ENCODE results near the gene RFLNA. TPM values are rescaled to one million over a fixed set of nuclear protein-coding genes. Genes with fewer than 3 reads are reported as not detected.

Gene RFLNA
- total RNA-seq, 4 donors from 2014 or later: 0.34 to 0.49 TPM; not detected in 2

DNA sequence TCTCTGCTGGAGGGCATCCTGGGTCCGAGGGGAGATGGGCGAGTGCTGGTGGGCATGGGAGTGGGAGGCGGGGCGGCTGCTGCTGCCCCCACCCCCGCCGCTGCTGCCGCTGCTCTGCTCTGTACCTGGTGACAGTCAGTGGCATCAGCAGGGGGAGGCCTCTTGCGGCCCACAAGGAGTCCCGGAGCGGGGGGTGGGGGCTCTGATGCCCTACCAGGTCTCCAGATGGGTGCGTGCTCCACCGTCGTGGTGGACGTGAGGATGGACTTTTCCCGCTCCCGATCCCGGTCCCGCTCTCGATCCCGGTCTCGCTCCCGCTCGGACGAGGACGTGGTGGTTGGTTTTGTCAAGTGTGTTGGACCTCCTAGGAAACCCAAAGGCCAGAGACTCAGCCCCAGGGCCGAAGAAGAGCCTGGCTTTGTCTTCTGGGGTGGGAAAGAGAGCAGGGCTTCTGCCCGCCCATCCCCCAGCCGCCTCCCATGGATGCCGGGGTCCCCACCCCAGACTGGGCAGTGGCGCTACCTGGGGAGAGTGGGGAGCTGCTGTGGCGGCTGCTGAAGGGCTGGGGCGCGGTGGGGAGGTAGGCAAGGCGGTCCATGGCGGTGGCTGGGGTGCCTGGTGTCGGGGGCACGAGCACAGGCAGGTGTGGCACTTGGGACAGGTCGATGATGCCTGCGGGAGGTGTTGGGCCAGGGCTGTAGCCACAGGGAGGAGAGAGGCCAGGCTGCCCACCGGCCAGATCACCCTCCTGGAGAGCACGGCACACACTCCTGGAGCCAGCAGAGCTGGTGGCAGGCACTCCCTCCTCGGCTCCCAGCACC lies 45.4 kb downstream of the RFLNA start:
- no peak for TF ChIP-seq CTCF (IDR thresholded peaks at IDR 0.05; ENCODE audit: low read depth)

- no peak for TF ChIP-seq CTCF (IDR thresholded peaks at IDR 0.05; ENCODE audit: low read depth)
These were observed 46.8 kb downstream of the RFLNA start for GRCh38 chr12:124341645-124342069.

GRCh38 chr12:124344022-124344421 lies 49.1 kb downstream of the RFLNA start:
- no peak for TF ChIP-seq CTCF (IDR thresholded peaks at IDR 0.05; ENCODE audit: low read depth)

- TF ChIP-seq CTCF (IDR thresholded peaks at IDR 0.05; ENCODE audit: low read depth): no peak
These were observed 49.6 kb downstream of the RFLNA start for GRCh38 chr12:124344526-124344925.

- no peak for TF ChIP-seq CTCF (IDR thresholded peaks at IDR 0.05; ENCODE audit: low read depth)
These were observed 50.9 kb downstream of the RFLNA start for GRCh38 chr12:124345795-124346194.

- TF ChIP-seq CTCF (IDR thresholded peaks at IDR 0.05; ENCODE audit: low read depth): no peak
These were observed 51.7 kb downstream of the RFLNA start for GRCh38 chr12:124346425-124347168.

DNA sequence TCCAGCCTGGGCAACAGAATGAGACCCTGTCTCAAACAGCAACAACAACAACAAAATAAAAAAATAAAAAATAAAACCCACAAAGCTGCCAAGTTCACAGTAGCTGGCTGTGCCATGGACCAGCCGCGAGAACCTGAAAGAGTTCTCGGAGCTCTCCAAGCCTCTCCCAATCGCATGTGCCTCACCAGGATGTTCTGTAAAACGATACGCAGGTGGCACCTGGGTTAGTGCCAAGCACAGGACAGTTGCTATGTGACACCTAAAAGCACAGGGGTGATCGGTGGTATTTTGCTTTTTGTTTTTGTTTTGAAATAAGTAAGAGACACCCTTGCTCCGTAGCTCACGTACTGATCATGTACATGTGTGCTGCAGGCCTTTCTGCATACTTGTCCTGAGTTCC lies 52.4 kb downstream of the RFLNA start:
- no peak for TF ChIP-seq CTCF (IDR thresholded peaks at IDR 0.05; ENCODE audit: low read depth)

Data from subcutaneous adipose tissue (tissue), 4 donors.